NB4 (cell line): ENCODE results near the gene GMDS.

Experiments used
- MYC ChIP-seq: IDR thresholded peaks from 2 replicates; pipeline ENCODE4 v1.6.1; 2011; ENCODE audit warnings: low read depth, low read length
- POLR2A ChIP-seq: IDR thresholded peaks from 2 replicates; pipeline ENCODE4 v1.6.1; 2011; ENCODE audit warnings: mild to moderate bottlenecking; ENCODE audit not compliant: insufficient read length; ENCODE audit errors: extremely low read depth
- TF ChIP-seq, protein P1 (sequence below): IDR thresholded peaks from one replicate; pipeline ENCODE4 v1.5.1; 2012; ENCODE audit warnings: low read depth, low read length
- TF ChIP-seq, protein P2 (sequence below): IDR thresholded peaks from 2 replicates; pipeline ENCODE4 v1.6.1; 2011; ENCODE audit warnings: low read depth, low read length

DNA sequence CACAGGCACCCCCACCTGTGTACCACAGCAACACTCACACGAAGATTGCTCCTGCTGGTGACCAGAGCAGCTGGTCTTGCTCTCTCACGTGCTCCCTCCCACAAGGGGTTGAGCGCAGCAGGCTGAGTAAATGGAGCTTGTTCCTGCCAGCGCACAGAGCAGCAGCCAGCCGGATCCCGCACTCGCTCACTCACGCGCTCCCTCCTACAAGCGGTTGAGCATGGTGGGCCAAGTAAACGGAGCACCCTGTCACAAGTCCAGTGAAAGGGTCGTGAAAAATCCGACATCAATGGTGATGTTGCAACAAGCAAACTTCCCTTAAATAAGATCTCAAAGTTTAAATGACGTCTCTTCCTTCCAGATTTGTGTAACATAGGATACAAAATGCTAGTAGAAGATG lies 322.0 kb downstream of the GMDS start:
- TF ChIP-seq, protein P1, sequence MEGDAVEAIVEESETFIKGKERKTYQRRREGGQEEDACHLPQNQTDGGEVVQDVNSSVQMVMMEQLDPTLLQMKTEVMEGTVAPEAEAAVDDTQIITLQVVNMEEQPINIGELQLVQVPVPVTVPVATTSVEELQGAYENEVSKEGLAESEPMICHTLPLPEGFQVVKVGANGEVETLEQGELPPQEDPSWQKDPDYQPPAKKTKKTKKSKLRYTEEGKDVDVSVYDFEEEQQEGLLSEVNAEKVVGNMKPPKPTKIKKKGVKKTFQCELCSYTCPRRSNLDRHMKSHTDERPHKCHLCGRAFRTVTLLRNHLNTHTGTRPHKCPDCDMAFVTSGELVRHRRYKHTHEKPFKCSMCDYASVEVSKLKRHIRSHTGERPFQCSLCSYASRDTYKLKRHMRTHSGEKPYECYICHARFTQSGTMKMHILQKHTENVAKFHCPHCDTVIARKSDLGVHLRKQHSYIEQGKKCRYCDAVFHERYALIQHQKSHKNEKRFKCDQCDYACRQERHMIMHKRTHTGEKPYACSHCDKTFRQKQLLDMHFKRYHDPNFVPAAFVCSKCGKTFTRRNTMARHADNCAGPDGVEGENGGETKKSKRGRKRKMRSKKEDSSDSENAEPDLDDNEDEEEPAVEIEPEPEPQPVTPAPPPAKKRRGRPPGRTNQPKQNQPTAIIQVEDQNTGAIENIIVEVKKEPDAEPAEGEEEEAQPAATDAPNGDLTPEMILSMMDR, result no peak
- TF ChIP-seq POLR2A (no peak), MYC (no peak)
- TF ChIP-seq, protein P2, sequence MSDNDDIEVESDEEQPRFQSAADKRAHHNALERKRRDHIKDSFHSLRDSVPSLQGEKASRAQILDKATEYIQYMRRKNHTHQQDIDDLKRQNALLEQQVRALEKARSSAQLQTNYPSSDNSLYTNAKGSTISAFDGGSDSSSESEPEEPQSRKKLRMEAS, result no peak
